PFSK-1 (cell line): ENCODE data around the gene UNC5B.

Experiments
- REST ChIP-seq, 2 experiments: IDR thresholded peaks; 2 replicates each; pipeline versions ENCODE4 v1.6.1 to v1.8.0; 2011 to 2012; ENCODE audit warnings: low read depth in 2 of 2, low read length in 2 of 2, control low read depth in 1 of 2, inconsistent platforms in 1 of 2, mild to moderate bottlenecking in 1 of 2, moderate library complexity in 1 of 2; ENCODE audit not compliant: insufficient read depth in 1 of 2
- TAF1 ChIP-seq: IDR thresholded peaks from 2 replicates; pipeline ENCODE4 v1.6.1; 2012; ENCODE audit warnings: low read length, control low read depth, borderline replicate concordance; ENCODE audit not compliant: insufficient read depth

DNA sequence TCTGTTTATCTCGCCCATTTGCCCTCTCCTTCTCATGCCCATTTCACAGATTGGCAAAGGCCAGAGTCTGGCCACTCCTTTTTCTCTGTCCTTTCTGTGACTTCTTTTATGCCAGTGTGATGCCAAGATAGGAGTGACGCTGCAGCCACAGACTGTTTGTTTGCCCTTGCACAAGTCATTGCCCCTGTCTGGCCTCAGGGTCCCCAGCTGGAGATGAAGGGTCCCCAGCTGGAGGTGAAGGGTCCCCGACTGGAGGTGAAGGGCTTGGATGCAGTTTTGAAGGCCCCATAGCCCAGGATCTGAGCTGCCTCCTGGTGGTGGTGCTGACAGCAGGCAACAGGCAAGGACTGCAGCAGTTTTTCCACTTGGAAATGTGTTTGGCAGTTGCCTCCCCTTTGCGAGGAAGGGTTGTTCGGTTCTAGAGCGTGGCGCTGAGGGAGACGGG lies 55.9 kb downstream of the UNC5B start:
- TF ChIP-seq REST (IDR thresholded peaks at IDR 0.05; ENCODE audit: insufficient read depth in 1 of 2, low read depth in 2 of 2, low read length in 2 of 2) (no peak), TAF1 (no peak)
